K562 (cell line): ENCODE data around the gene DEGS1. TPM values are rescaled to one million over a fixed set of nuclear protein-coding genes. Genes with fewer than 3 reads are reported as not detected.
A peak's percentile ranks its signal among the peaks of the same experiment; 100 is the strongest.

Experiments
- ASH1L ChIP-seq: fragments of 450-650 bp; IDR thresholded peaks from 2 replicates; pipeline ENCODE4 v1.6.1; 2018; ENCODE audit warnings: borderline replicate concordance, mild to moderate bottlenecking, low read depth; ENCODE audit not compliant: partially characterized antibody
- ATF3 ChIP-seq, 2 experiments: fragments of 450-650 bp in 1 of 2; sonication (generic) in 1 of 2; formaldehyde crosslinking in 1 of 2; IDR thresholded peaks in 1 of 2; conservative IDR thresholded peaks in 1 of 2; 2 replicates each; pipeline versions ENCODE4 v1.6.1 to v1.8.1; 2016 to 2023; ENCODE audit warnings: mild to moderate bottlenecking in 2 of 2, moderate library complexity in 2 of 2, inconsistent platforms in 1 of 2, missing genetic modification reagents in 1 of 2
- BDP1 ChIP-seq: IDR thresholded peaks from 3 replicates; pipeline ENCODE4 v1.6.1; 2011; ENCODE audit not compliant: insufficient read length, insufficient read depth
- BMI1 ChIP-seq: fragments of 150-350 bp; IDR thresholded peaks from 2 replicates; pipeline ENCODE4 v1.6.1; 2014; ENCODE audit warnings: low read length
- GATA2 ChIP-seq: sonication (generic); formaldehyde crosslinking; IDR thresholded peaks from 2 replicates; pipeline ENCODE4 v1.4.0; 2020; ENCODE audit warnings: mild to moderate bottlenecking, missing genetic modification reagents
- GTF2B ChIP-seq: IDR thresholded peaks from 2 replicates; pipeline ENCODE4 v1.6.1; 2011; ENCODE audit not compliant: insufficient read length; ENCODE audit errors: extremely low read depth
- IRF2 ChIP-seq: sonication (generic); formaldehyde crosslinking; IDR thresholded peaks from 2 replicates; pipeline ENCODE4 v1.8.1; 2022; ENCODE audit warnings: mild to moderate bottlenecking, missing genetic modification reagents
- MAFF ChIP-seq: IDR thresholded peaks from 2 replicates; pipeline ENCODE4 v1.6.1; 2012; ENCODE audit warnings: low read length, improper control_type of control experiment
- NKRF ChIP-seq: fragments of 450-650 bp; IDR thresholded peaks from 2 replicates; pipeline ENCODE4 v1.6.1; 2016; ENCODE audit warnings: borderline replicate concordance
- POLR2B ChIP-seq: fragments of 450-650 bp; IDR thresholded peaks from 2 replicates; pipeline ENCODE4 v1.6.1; 2018; ENCODE audit warnings: low read depth; ENCODE audit not compliant: partially characterized antibody
- RBFOX2 ChIP-seq: fragments of 200-400 bp; formaldehyde crosslinking; IDR thresholded peaks from 2 replicates; pipeline ENCODE4 v1.6.1; 2017; ENCODE audit warnings: low read depth, mild to moderate bottlenecking, low read length, moderate library complexity
- RERE ChIP-seq: sonication (generic); formaldehyde crosslinking; IDR thresholded peaks from 2 replicates; pipeline ENCODE4 v1.8.0; 2023; ENCODE audit warnings: missing genetic modification reagents, mild to moderate bottlenecking, borderline replicate concordance
- RFX7 ChIP-seq: fragments of 250-450 bp; sonication (Bioruptor Pico); IDR thresholded peaks from 2 replicates; pipeline ENCODE4 v1.5.1; 2021; ENCODE audit warnings: mild to moderate bottlenecking
- RNF2 ChIP-seq: sonication (generic); IDR thresholded peaks from 2 replicates; pipeline ENCODE4 v1.6.1; 2016
- SMARCB1 ChIP-seq: IDR thresholded peaks from 2 replicates; pipeline ENCODE4 v1.6.1; 2011; ENCODE audit warnings: improper control_type of control experiment, low read depth; ENCODE audit not compliant: insufficient read length
- TEAD4 ChIP-seq, 2 experiments: sonication (generic) in 1 of 2; formaldehyde crosslinking in 1 of 2; IDR thresholded peaks; 2 replicates each; pipeline versions ENCODE4 v1.6.1 to v1.8.0; 2012 to 2022; ENCODE audit warnings: borderline replicate concordance in 1 of 2, inconsistent platforms in 1 of 2, low read length in 1 of 2, mild to moderate bottlenecking in 1 of 2, missing genetic modification reagents in 1 of 2
- ZNF212 ChIP-seq: fragments of 450-650 bp; formaldehyde crosslinking; IDR thresholded peaks from 2 replicates; pipeline ENCODE4 v1.4.0; 2020; ENCODE audit warnings: mild to moderate bottlenecking
- ZNF23 ChIP-seq: fragments of 250-450 bp; sonication (Bioruptor Pico); IDR thresholded peaks from 2 replicates; pipeline ENCODE4 v1.4.0; 2020; ENCODE audit warnings: mild to moderate bottlenecking
- ZNF57 ChIP-seq: fragments of 450-650 bp; formaldehyde crosslinking; IDR thresholded peaks from 2 replicates; pipeline ENCODE4 v1.4.0; 2020; ENCODE audit warnings: mild to moderate bottlenecking, moderate library complexity
- polyA plus RNA-seq, 8 experiments: library from polyadenylated mRNA; depleted of rRNA in 4 of 8; stranded (reverse) in 5 of 8; unstranded in 3 of 8; fragments of >200 nt; fragmentation: Nextera tagmentation in 2 of 8; fragmentation: Illumina TruSeq in 1 of 8; extraction: Ambion mirVana in 2 of 8; extraction: Trizol in 1 of 8; gene quantifications; 2 replicates each; pipeline versions ENCODE4 v1.2.1 to v1.2.3, GENCODE V29; 2011 to 2014; ENCODE audit warnings: inconsistent platforms in 1 of 8, missing spikeins in 1 of 8
- total RNA-seq, 7 experiments: library from RNA; depleted of rRNA in 6 of 7; stranded (reverse); fragments of >200 nt in 6 of 7; fragmentation: Illumina TruSeq in 2 of 7; extraction: Trizol in 2 of 7; gene quantifications; 2 replicates each; pipeline versions ENCODE4 v1.2.1 to v1.2.3, GENCODE V29; 2011 to 2021; ENCODE audit warnings: low replicate concordance in 1 of 7

The DEGS1 gene
- total and polyA plus RNA-seq, 9 of the 15 experiments (the other 6 are each of a cell fraction or from before 2014, with no cell fraction given): 12.3 to 95.0 (median 38.8) TPM

GRCh38 chr1:224183591-224184312 lies 712 bp downstream of the DEGS1 start (continued):
- TF ChIP-seq GTF2B: no peak
- TF ChIP-seq TEAD4 (IDR thresholded peaks at IDR 0.05; ENCODE audit: low read length): no peak
- TF ChIP-seq TEAD4 (CRISPR knock-in tag; IDR thresholded peaks at IDR 0.05; ENCODE audit: borderline replicate concordance): peak; percentile 1; the same call in 1 of the 2 replicates
- no peak for TF ChIP-seq RNF2
- no peak for TF ChIP-seq RERE (CRISPR knock-in tag)
- 0 out of 2 replicates have a peak, but pooled peaks have one; percentile 11 for TF ChIP-seq GATA2 (CRISPR knock-in tag)
- no peak for TF ChIP-seq ZNF212 (CRISPR knock-in tag)
- TF ChIP-seq ATF3 (IDR thresholded peaks at IDR 0.05): no peak
- TF ChIP-seq ATF3 (CRISPR knock-in tag; conservative IDR thresholded peaks at IDR 0.05): no peak
- no peak for TF ChIP-seq BMI1
- TF ChIP-seq RBFOX2: peak; percentile 76
- no peak for TF ChIP-seq ZNF57
- TF ChIP-seq NKRF: peak; percentile 19; the same call in 1 of the 2 replicates
- no peak for TF ChIP-seq ASH1L
- TF ChIP-seq RFX7 (CRISPR knock-in tag): no peak
- no peak for TF ChIP-seq IRF2 (CRISPR knock-in tag)
- TF ChIP-seq SMARCB1: no peak
- TF ChIP-seq BDP1: no peak
- no peak for TF ChIP-seq POLR2B
- no peak for TF ChIP-seq MAFF
- no peak for TF ChIP-seq ZNF23 (CRISPR knock-in tag)
